T-helper 17 cell (primary cell): ENCODE results near the gene SRSF10. TPM values are rescaled to one million over a fixed set of nuclear protein-coding genes. Genes with fewer than 3 reads are reported as not detected.

Source experiments
- ATAC-seq: fragments of 150-1000 bp; cut with Tn5 transposase; 2 replicates; pipeline ENCODE4 v1.10.0; 2021; ENCODE audit warnings: mild to moderate bottlenecking, moderate library complexity
- DNase-seq, 3 donors: peaks; one replicate each; pipeline versions ENCODE4 v3.0.0 to v3.0.0-alpha.2; 2020 to 2021
- H3K9me3 ChIP-seq: one replicate; pipeline ENCODE4 v1.7.0; 2013; ENCODE audit warnings: low read length, mild to moderate bottlenecking; ENCODE audit not compliant: control insufficient read depth, poor library complexity, severe bottlenecking
- H3K27ac Mint-ChIP-seq: one replicate; pipeline ENCODE4 v1.8.0; 2022; ENCODE audit warnings: mild to moderate bottlenecking, moderate library complexity, mixed read lengths
- H3K27me3 Mint-ChIP-seq: one replicate; pipeline ENCODE4 v1.8.0; 2022; ENCODE audit warnings: mixed read lengths
- H3K36me3 Mint-ChIP-seq: one replicate; pipeline ENCODE4 v1.8.0; 2022; ENCODE audit warnings: low read depth, mixed read lengths
- H3K4me1 Mint-ChIP-seq: one replicate; pipeline ENCODE4 v1.8.0; 2022; ENCODE audit warnings: mild to moderate bottlenecking, mixed read lengths
- H3K4me3 Mint-ChIP-seq: one replicate; pipeline ENCODE4 v1.8.0; 2022; ENCODE audit warnings: mild to moderate bottlenecking, moderate library complexity, mixed read lengths
- total RNA-seq, 4 donors: library from RNA in 2 of 4; stranded (reverse) in 2 of 4; gene quantifications; one replicate each; pipeline ENCODE4 v1.2.3 and lab custom pipeline; 2022 to 2026

SRSF10 gene
- total RNA-seq, 2 donors from 2014 or later = 232 to 239 TPM

- no peak overlapping the region for H3K4me3 Mint-ChIP-seq
- ATAC-seq (no peak), DNase-seq (no peak)
- no peak overlapping the region for H3K27ac Mint-ChIP-seq
- peaks cover 17% of the 10 kb centered on the region for H3K27me3 Mint-ChIP-seq
- no peaks in the 10 kb centered on the region for H3K36me3 Mint-ChIP-seq
- H3K9me3 ChIP-seq = no peaks in the 10 kb centered on the region
- peaks cover 2% of the 10 kb centered on the region for H3K4me1 Mint-ChIP-seq
Observed at GRCh38 chr1:23925279-23925678, 54.8 kb downstream of the SRSF10 start.

DNA sequence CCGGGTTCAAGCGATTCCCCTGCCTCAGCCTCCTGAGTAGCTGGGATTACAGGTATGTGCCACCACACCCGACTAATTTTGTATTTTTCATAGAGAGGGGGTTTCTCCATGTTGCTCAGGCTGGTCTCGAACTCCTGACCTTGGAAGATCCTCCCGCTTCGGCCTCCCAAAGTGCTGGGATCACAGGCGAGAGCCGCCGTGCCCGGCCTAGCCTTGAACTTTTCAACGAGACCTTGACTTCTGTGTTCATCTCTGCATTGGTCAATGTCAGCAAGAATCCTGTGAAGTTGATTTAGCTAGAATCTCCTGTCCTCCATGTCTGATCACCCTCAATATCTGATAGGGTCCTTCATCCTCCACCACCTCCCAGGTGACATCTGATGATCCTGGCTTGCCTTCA, 55.5 kb downstream of the SRSF10 start:
- DNase-seq = no peak
- H3K36me3 Mint-ChIP-seq = no peaks in the 10 kb centered on the region
- H3K4me3 Mint-ChIP-seq = no peak overlapping the region
- peaks cover 17% of the 10 kb centered on the region for H3K27me3 Mint-ChIP-seq
- peaks cover 5% of the 10 kb centered on the region for H3K4me1 Mint-ChIP-seq
- H3K27ac Mint-ChIP-seq = no peak overlapping the region
- no peak for ATAC-seq
- no peaks in the 10 kb centered on the region for H3K9me3 ChIP-seq

- Mint-ChIP-seq H3K36me3 (no peaks in the 10 kb centered on the region), H3K4me1 (peaks cover 3% of the 10 kb centered on the region), H3K4me3 (no peak overlapping the region), H3K27me3 (peaks cover 14% of the 10 kb centered on the region), H3K27ac (no peak overlapping the region)
- no peaks in the 10 kb centered on the region for H3K9me3 ChIP-seq
- ATAC-seq = no peak
- no peak for DNase-seq
Observed at GRCh38 chr1:23923592-23924499, 56.3 kb downstream of the SRSF10 start.

GRCh38 chr1:23922321-23922943, 57.7 kb downstream of the SRSF10 start:
- H3K4me1 Mint-ChIP-seq = peaks cover 3% of the 10 kb centered on the region
- H3K9me3 ChIP-seq = no peaks in the 10 kb centered on the region
- no peak overlapping the region for H3K27ac Mint-ChIP-seq
- H3K4me3 Mint-ChIP-seq = no peak overlapping the region
- H3K27me3 Mint-ChIP-seq = peaks cover 4% of the 10 kb centered on the region
- DNase-seq = no peak
- no peaks in the 10 kb centered on the region for H3K36me3 Mint-ChIP-seq
- no peak for ATAC-seq

- ATAC-seq (peak; percentile 76), DNase-seq (no peak)
- Mint-ChIP-seq H3K4me3 (peak overlapping the region; percentile 25), H3K27ac (no peak overlapping the region), H3K36me3 (peaks cover 2% of the 10 kb centered on the region), H3K27me3 (peaks cover 4% of the 10 kb centered on the region), H3K4me1 (peaks cover 14% of the 10 kb centered on the region)
- H3K9me3 ChIP-seq = no peaks in the 10 kb centered on the region
Observed at GRCh38 chr1:23916209-23917131, 63.7 kb downstream of the SRSF10 start.

- no peak overlapping the region for H3K4me3 Mint-ChIP-seq
- H3K36me3 Mint-ChIP-seq = peaks cover 2% of the 10 kb centered on the region
- ATAC-seq (no peak), DNase-seq (no peak)
- peaks cover 4% of the 10 kb centered on the region for H3K27me3 Mint-ChIP-seq
- no peaks in the 10 kb centered on the region for H3K9me3 ChIP-seq
- H3K27ac Mint-ChIP-seq = no peak overlapping the region
- H3K4me1 Mint-ChIP-seq = peaks cover 17% of the 10 kb centered on the region
Observed at GRCh38 chr1:23915466-23915865, 64.7 kb downstream of the SRSF10 start.

DNA sequence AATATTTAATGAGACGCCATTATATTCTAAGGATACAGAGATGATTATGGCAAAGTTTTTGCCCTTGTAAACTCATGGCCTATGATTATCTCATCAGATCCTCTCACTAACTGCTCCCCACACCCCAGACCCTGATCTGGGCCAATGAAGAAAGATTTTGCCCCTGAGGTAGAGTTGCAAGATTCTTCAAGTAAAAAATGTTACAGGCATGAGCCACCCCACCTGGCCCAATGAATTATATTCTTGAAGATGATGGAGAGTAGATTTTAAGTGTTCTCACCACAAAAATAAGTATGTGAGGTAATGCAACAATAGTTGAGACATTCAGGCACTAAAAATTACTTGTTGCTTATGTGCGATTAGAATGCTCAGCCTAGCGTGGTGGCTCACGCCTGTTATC, 65.2 kb downstream of the SRSF10 start:
- no peak overlapping the region for H3K27ac Mint-ChIP-seq
- no peaks in the 10 kb centered on the region for H3K9me3 ChIP-seq
- H3K27me3 Mint-ChIP-seq = peaks cover 4% of the 10 kb centered on the region
- ATAC-seq = no peak
- peaks cover 2% of the 10 kb centered on the region for H3K36me3 Mint-ChIP-seq
- DNase-seq = no peak
- peaks cover 17% of the 10 kb centered on the region for H3K4me1 Mint-ChIP-seq
- no peak overlapping the region for H3K4me3 Mint-ChIP-seq

Other genes with a start within 250 kb of the SRSF10 start
- gene ELOA, start 236.9 kb downstream of the SRSF10 start, total RNA-seq = 10 to 100 TPM; 34.7 to 39.7 TPM
- 10 to 100 TPM; 67.8 to 80.6 TPM for gene PITHD1, start 201.9 kb downstream of the SRSF10 start, total RNA-seq
- gene LYPLA2, start 189.2 kb downstream of the SRSF10 start, total RNA-seq = 10 to 100 TPM; 52.1 to 57.1 TPM
- gene GALE, start 179.6 kb downstream of the SRSF10 start, total RNA-seq = 1 to 10 TPM; 9.1 to 9.5 TPM
- gene HMGCL, start 154.9 kb downstream of the SRSF10 start, total RNA-seq = 10 to 100 TPM; 13.4 to 16.8 TPM
- 1 to 10 TPM; 4.7 to 4.8 TPM for gene FUCA1, start 112.0 kb downstream of the SRSF10 start, total RNA-seq
- under 1 TPM; 0.13 to 0.85 TPM for gene CNR2, start 67.0 kb downstream of the SRSF10 start, total RNA-seq
- 100 to 1,000 TPM; 121 to 149 TPM for gene PNRC2, start 20.5 kb downstream of the SRSF10 start, total RNA-seq
- gene MYOM3, start 131.8 kb upstream of the SRSF10 start, total RNA-seq = not detected
- not detected for gene IL22RA1, start 162.8 kb upstream of the SRSF10 start, total RNA-seq
- 1 to 10 TPM in 1 of 2 donors, under 1 TPM in 1; 0.65 to 1.3 TPM for gene IFNLR1, start 207.0 kb upstream of the SRSF10 start, total RNA-seq